Measurements from ENCODE around the gene ARPP21.

ARPP21 gene

GRCh38 chr3:35737527-35737926, 98.2 kb downstream of the ARPP21 start:
- no peak for DNase-seq (ENCODE audit: low read depth in 2 of 2)

DNA sequence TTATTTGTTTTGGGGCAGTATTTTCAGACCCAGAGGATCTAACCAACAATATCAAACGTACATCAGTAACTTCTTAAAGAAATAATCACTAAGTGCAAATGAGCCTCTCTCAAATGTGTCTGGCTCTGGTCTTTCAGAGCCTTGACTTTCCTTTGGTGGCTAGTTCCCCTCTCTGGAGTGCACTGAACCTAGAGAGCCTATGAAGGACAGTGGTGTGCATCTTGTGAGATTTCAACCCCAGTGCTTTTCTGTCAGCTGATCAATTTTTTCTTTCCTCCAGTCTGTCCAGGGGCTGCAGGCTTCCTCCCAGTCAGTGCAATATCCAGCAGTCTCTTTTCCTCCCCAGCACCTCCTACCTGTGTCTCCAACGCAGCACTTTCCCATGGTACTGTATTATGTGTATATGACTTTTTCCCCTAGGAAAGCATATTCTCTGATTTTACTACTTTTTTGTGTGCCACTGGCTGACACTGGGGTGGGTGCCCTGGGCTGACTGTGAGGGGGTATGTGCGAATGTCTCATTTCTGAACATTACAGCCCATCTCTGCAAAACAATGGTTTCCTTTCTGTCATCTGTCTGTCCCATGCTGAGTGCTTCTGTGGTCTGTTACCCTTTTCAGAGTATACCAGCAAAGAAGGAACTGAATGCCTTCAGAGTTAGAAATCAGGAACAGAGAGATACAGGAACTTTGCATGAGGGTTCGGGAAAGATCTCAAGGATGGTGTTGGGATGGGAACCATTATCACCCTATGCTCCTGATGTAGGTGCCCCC, 98.8 kb downstream of the ARPP21 start:
- DNase-seq (ENCODE audit: low read depth in 2 of 2): no peak

DNA sequence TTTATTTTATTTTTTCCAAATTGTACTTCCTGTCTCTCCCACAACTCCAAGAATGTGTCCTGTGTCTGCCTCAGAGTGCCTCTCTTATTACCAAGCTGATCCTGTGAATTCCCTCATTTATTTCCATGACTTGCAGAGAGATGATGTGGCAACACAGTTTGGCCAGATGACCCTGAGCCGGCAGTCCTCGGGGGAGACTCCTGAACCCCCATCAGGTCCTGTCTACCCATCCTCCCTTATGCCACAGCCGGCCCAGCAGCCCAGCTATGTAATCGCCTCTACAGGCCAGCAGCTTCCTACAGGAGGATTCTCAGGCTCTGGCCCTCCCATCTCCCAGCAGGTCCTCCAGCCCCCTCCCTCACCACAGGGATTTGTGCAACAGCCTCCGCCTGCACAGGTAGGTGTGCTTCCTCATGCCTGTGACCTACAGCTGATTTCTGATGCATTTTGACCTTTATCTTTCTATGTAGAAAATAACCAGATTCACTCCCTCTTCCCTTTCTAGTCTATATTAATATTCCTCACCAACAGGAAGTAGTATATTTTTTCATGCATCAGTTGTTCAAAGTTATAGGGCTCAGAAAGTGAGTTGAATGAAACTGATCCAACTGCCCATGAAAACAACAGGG, 100.0 kb downstream of the ARPP21 start:
- no peak for DNase-seq (ENCODE audit: low read depth in 2 of 2)

- no peak for DNase-seq (ENCODE audit: low read depth in 2 of 2)
Observed at GRCh38 chr3:35739964-35740527, 100.7 kb downstream of the ARPP21 start.

GRCh38 chr3:35743218-35743617, 103.9 kb downstream of the ARPP21 start:
- no peak for DNase-seq (ENCODE audit: low read depth in 2 of 2)

DNA sequence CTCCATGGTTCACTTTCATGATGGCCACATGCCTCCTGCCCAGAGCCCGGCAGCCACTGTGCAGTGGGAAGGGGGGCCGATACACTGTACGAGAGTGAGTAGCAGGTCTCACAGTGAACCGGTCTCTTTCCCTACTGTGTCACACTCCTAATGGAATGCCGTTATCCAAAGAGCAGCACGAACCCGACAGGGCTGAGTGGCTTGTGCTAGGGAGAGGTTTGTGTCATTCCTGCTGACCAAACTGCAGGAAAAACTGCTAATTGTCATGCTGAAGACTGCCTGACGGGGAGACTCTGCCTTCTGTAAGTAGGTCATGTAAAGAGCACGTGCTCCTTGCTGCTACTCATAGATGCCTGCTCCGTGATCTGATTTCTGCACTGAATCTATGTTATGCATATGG, 105.1 kb downstream of the ARPP21 start:
- DNase-seq (ENCODE audit: low read depth in 2 of 2): no peak

DNA sequence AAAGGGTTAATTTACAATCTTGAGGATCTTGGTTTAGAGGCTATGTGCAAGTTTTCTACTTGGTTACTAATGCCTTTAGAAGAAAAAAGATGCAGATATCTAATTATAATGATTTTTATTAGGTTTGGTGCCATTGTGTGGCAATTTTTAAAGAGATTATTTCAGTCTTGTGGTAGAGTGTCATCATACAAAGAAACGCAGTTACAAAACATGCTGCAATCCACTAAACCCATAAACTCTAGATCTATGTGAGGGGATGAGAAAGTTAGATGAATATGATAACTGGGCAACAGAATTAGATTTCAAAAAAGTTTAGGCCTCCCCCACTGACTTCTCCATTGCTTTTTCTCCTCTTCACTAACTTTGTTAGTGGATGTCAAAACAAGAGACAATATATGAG, 106.0 kb downstream of the ARPP21 start:
- no peak for DNase-seq (ENCODE audit: low read depth in 2 of 2)

GRCh38 chr3:35745802-35746484, 106.6 kb downstream of the ARPP21 start:
- DNase-seq (ENCODE audit: low read depth in 2 of 2): no peak

DNA sequence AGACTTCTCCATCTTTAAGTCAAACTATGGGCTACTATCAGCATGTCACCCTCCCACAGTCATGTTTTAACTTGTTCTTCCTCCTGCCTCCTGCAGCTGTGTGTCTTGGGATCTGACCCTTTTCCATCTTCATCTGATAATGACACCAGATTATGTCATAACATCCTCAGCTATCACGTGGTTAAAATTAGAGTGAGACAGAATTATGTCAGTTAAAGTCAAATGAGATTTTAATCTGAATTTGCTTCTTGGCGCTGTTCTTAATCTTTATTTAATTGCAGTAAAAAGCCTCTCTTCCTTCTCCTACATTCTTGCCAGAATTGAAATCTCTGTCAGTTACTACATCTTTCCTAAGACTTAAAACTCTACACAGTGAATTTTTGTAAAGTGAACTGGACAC, 107.2 kb downstream of the ARPP21 start:
- no peak for DNase-seq (ENCODE audit: low read depth in 2 of 2)

DNA sequence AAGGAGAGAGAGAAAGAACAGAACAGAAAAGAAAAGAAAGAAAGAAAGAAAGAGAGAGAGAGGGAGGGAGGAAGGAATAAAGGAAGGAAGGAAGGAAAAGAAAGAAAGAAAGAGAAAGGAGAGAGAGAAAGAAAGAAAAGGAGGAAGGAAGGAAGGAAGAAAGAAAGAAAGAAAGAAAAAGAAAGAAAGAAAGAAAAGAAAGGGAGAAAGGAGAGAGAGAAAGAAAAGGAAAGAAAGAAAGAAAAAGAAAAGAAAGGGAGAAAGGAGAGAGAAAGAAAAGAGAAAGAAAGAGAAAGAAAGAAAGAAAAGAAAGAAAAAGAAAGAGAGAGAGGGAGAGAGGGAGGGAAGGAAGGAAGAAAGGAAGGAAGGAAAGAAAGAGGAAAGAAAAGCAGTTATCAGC, 108.8 kb downstream of the ARPP21 start:
- DNase-seq (ENCODE audit: low read depth in 2 of 2): no peak

DNA sequence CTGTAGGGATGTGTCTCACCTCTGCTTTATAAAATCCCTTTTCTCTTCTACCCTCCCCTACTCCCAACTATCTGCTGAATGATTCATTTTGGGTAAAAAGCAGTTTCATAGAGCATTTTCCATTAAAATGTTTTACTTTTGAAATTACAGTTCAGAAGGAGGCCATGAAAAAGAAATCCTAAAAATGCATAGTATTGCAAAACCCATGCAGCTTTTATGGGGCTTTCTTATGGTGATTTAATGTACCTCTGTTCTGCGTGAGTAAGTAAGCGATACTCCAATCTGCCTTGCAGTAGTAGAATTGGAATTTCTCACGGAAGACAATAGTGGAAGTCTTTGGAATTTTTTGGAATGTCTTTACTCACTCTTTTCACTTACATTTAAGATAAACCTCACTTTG, 111.9 kb downstream of the ARPP21 start:
- no peak for DNase-seq (ENCODE audit: low read depth in 2 of 2)

- DNase-seq (ENCODE audit: low read depth in 2 of 2): no peak
Observed at GRCh38 chr3:35757991-35758757, 118.8 kb downstream of the ARPP21 start.

DNA sequence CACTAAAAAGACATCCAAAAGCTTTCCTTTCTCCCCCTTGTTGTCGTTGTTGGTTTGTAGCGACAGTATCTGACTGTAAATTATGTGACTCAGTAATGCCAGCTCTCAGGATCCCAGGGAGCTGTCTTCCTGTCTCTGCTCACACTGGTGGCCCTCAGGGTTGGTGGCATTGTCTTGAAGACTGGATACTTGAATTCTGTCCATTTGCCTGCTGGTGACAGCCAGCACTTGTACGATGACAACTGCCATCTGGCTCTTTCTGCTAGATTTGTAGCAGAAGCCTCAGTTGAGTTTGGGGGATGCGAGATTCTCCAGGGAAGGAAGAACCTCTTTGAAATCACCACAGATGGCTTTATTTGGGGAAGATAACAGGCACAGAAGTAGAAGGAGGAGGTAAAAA, 120.8 kb downstream of the ARPP21 start:
- no peak for DNase-seq (ENCODE audit: low read depth in 2 of 2)

DNA sequence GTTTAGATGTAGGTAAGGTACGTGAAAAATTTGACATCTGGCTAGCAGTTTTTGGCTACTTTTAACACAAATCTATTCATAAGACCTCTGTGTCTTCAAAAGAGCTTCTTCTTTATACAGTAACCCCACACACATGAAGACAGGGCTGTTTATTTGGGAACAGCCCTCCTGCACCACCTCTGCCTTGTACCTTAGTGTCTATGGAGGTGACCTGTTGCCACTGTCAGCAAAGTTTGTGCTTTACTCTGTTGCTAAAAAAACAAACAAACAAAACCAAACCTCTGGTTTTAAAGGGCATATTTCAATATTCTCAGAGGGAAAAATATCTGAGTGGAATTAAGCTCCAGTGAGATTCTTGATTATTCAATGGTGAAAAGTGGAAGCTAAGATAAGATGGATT, 122.0 kb downstream of the ARPP21 start:
- no peak for DNase-seq (ENCODE audit: low read depth in 2 of 2)

DNA sequence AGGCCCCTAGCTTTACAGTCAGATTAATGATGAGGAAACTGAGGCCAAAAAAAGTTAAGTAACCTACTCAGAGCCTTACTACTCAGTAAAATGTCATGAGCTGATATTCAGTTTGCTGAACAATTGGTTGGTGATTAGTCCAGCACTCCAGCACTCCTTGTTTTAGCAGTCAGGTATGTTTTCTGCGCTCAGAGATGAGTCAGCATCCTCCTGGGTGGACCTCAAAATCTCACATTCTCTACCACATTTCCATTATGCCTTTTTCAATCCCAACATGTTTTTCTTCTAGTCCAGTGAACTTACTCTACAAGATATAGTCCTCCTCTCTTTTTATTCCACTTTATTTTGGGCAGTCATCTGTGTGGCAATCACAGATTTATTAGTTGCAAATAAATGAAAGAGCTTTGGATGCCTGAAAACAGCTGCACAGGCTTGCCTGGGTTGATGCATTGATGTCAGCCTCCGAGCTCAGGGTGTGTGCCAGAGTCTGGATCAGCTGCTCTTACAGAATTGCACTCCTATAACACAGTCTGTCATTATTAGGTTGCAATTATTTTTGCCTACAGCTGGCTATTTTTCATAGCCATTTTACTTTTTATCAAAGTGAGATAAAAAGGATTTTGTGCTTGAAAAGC, 133.2 kb downstream of the ARPP21 start:
- DNase-seq (ENCODE audit: low read depth in 2 of 2): no peak

- no peak for DNase-seq (ENCODE audit: low read depth in 2 of 2)
Observed at GRCh38 chr3:35773417-35773816, 134.1 kb downstream of the ARPP21 start.

- no peak for DNase-seq (ENCODE audit: low read depth in 2 of 2)
Observed at GRCh38 chr3:35776346-35776745, 137.0 kb downstream of the ARPP21 start.

DNA sequence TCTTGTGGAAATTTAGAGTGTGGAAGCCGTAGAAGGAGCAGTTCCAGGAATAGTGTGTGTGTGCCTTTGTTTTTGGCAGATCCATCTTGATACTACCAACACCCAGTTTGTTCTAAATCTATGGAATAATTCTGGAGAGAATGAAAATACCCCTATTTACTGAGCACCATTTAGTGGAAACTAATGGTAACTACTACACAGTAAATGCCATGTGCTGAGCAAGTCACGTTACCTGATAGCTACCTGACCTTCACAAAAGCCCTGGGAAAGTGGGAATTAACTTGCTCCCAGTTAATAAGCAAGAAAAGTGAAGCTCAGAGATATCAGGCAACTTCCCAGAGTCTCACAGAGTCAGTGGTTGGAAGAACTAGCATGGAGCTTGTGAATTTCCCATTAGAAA, 137.7 kb downstream of the ARPP21 start:
- no peak for DNase-seq (ENCODE audit: low read depth in 2 of 2)

DNA sequence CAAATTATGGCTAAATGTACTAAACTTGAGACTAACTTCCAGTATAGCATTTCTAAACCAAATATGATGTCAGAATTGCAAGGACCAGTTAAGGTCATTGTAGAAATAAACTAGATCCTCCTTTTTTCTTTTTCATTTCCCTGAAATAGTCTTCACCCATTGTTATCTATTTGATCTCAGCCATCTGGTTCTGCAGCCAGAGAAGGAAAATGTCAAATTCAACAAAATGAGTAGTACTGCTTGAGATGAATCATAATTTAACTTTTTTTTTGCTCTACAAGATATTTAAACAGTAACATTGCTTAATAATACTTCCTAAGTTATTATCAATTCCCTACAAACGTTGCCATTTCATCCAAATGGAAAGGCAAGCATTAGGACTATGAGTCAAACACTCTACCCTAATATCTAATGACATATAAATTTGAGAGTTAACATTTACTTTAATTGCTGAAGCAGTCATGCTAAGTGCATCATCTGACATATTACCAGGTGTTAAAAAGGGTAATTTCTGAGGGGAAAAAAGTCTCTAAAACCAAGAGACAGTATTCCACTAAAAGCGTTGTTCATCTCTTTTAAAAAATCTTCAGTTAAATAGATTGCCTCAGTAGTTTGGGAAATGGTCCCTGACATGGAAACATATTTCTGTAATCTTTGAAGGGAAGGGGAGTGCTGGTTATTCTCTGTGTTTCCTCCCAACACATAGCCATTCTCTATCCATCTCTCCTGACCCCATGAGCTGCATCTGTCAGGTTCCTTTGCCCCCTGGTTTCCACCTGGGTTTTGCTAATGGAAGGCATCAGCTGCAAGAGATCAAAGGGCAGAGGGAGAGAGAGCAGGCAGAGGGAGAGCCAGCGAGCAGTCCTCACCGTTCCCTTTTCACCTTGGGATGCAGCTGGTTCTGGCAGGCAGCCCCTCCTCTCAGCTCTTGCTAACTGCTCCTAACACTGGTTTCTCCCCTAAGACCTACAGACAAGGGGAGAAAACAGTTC, 138.5 kb downstream of the ARPP21 start:
- DNase-seq (ENCODE audit: low read depth in 2 of 2): no peak

DNA sequence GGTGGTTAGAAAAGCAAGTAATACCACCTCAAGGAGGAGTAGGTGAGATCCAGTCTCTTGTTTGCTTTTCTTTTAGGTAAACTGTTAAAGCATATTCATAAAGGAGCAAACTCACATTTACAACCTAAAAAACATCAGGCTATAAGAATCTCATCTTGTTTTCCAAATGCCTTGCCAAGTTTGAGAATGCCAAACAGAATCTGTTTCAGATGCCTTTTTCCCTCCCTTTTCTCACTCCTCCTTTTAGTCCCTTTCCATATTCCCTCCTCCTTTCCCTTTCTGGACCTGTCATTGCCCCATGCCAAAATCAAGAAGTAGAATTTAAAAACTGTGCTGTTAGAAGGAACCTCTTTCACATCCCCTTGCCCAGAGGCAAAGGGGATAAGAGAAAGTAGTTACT, 140.3 kb downstream of the ARPP21 start:
- no peak for DNase-seq (ENCODE audit: low read depth in 2 of 2)

All from stimulated activated CD4-positive, alpha-beta T cell treated with anti-CD3 and anti-CD28 coated beads, Interleukin-1b, Interleukin-23, amount 100 ng/mL, for 4 hours (primary cell).